WTC11 (cell line): ENCODE data around the gene ZNF521. TPM values are rescaled to one million over a fixed set of nuclear protein-coding genes. Genes with fewer than 3 reads are reported as not detected.

Experiments used
- ATAC-seq: fragments of 200-7000 bp; cut with Tn5 transposase; 2 replicates; pipeline ENCODE4 v1.10.0; 2021; ENCODE audit warnings: mild to moderate bottlenecking, moderate library complexity
- CTCF ChIA-PET: fragments of 300-600 bp; sonication (Branson Sonifier 250); formaldehyde crosslinking; loops from one replicate; lab custom pipeline; 2021; ENCODE audit warnings: antibody characterized with exemption; lab: Charles Lee
- POLR2A ChIA-PET: fragments of 350-600 bp; sonication (Branson Sonifier 250); formaldehyde crosslinking; loops from one replicate; lab custom pipeline; 2021; ENCODE audit warnings: antibody characterized with exemption; lab: Charles Lee
- DNase-seq: peaks from one replicate; pipeline ENCODE4 v3.0.0; 2021; ENCODE audit warnings: low spot score
- H3K27ac Mint-ChIP-seq: 2 replicates; pipeline ENCODE4 v1.8.0; 2021; ENCODE audit warnings: mixed read lengths
- H3K27me3 Mint-ChIP-seq: 2 replicates; pipeline ENCODE4 v1.8.0; 2021; ENCODE audit warnings: low read depth, mild to moderate bottlenecking, moderate library complexity, mixed read lengths
- H3K36me3 Mint-ChIP-seq: 2 replicates; pipeline ENCODE4 v1.8.0; 2021; ENCODE audit warnings: mixed read lengths
- H3K4me1 Mint-ChIP-seq: 2 replicates; pipeline ENCODE4 v1.8.0; 2022; ENCODE audit warnings: mixed read lengths
- H3K4me3 Mint-ChIP-seq: 2 replicates; pipeline ENCODE4 v1.8.0; 2021; ENCODE audit warnings: mild to moderate bottlenecking, moderate library complexity, mixed read lengths
- H3K9me3 Mint-ChIP-seq: 2 replicates; pipeline ENCODE4 v1.8.0; 2021; ENCODE audit warnings: mixed read lengths
- AR ChIP-seq: fragments of 250-450 bp; sonication (Bioruptor Pico); IDR thresholded peaks from 2 replicates; pipeline ENCODE4 v1.9.0; 2021; ENCODE audit warnings: mild to moderate bottlenecking
- ATF2 ChIP-seq: sonication (generic); formaldehyde crosslinking; IDR thresholded peaks from 2 replicates; pipeline ENCODE4 v1.8.1; 2022; ENCODE audit warnings: low read depth, missing genetic modification reagents, borderline replicate concordance
- CBFB ChIP-seq: sonication (generic); formaldehyde crosslinking; IDR thresholded peaks from 2 replicates; pipeline ENCODE4 v1.8.1; 2022; ENCODE audit warnings: mild to moderate bottlenecking, low read depth, missing genetic modification reagents
- CTCF ChIP-seq: fragments of 200-600 bp; IDR thresholded peaks from 2 replicates; pipeline ENCODE4 v1.8.0; 2022; ENCODE audit warnings: antibody characterized with exemption
- E2F5 ChIP-seq: sonication (generic); formaldehyde crosslinking; IDR thresholded peaks from 2 replicates; pipeline ENCODE4 v1.8.1; 2022; ENCODE audit warnings: mild to moderate bottlenecking, moderate library complexity, missing genetic modification reagents
- FOXP1 ChIP-seq: sonication (generic); formaldehyde crosslinking; IDR thresholded peaks from 2 replicates; pipeline ENCODE4 v1.8.0; 2022; ENCODE audit warnings: missing genetic modification reagents, mild to moderate bottlenecking, moderate library complexity, borderline replicate concordance
- MXD4 ChIP-seq: fragments of 250-450 bp; sonication (Bioruptor Pico); IDR thresholded peaks from 2 replicates; pipeline ENCODE4 v1.8.0; 2021; ENCODE audit warnings: mild to moderate bottlenecking, moderate library complexity, borderline replicate concordance
- NR1H2 ChIP-seq: sonication (generic); formaldehyde crosslinking; IDR thresholded peaks from 2 replicates; pipeline ENCODE4 v1.9.0; 2021; ENCODE audit warnings: mild to moderate bottlenecking, moderate library complexity, missing genetic modification reagents
- PREB ChIP-seq: sonication (generic); formaldehyde crosslinking; IDR thresholded peaks from 2 replicates; pipeline ENCODE4 v1.8.1; 2022; ENCODE audit warnings: mild to moderate bottlenecking, missing genetic modification reagents, moderate library complexity, borderline replicate concordance
- ZNF121 ChIP-seq: sonication (generic); formaldehyde crosslinking; IDR thresholded peaks from 2 replicates; pipeline ENCODE4 v1.8.0; 2023; ENCODE audit warnings: missing genetic modification reagents
- total RNA-seq: library from RNA; stranded (reverse); gene quantifications from 3 replicates; pipeline ENCODE4 v1.2.3, GENCODE V29; 2021

The ZNF521 gene
- total RNA-seq, 1 experiment from 2014 or later = 15.3 TPM

GRCh38 chr18:25279556-25279955, 72.4 kb downstream of the ZNF521 start:
- CTCF ChIA-PET = no interaction called here

More at GRCh38 chr18:25279556-25279955, 72.4 kb downstream of the ZNF521 start:
- ATAC-seq (no peak), DNase-seq (no peak)
- Mint-ChIP-seq H3K36me3 (no peaks in the 10 kb centered on the region), H3K9me3 (no peaks in the 10 kb centered on the region), H3K4me1 (peaks cover 19% of the 10 kb centered on the region), H3K27me3 (no peaks in the 10 kb centered on the region), H3K27ac (no peak overlapping the region), H3K4me3 (no peak overlapping the region)
- POLR2A ChIA-PET = no interaction called here
- TF ChIP-seq CBFB (CRISPR knock-in tag) (no peak), AR (CRISPR knock-in tag) (no peak), NR1H2 (no peak), PREB (CRISPR knock-in tag) (no peak), FOXP1 (CRISPR knock-in tag) (no peak), CTCF (no peak), ZNF121 (CRISPR knock-in tag) (no peak), ATF2 (CRISPR knock-in tag) (no peak), E2F5 (CRISPR knock-in tag) (no peak), MXD4 (CRISPR knock-in tag) (no peak)
